Neural progenitor cell (in vitro differentiated cells): ENCODE results near the gene ADK.

ENCODE experiments used
- EZH2 ChIP-seq: fragments of 200-600 bp; sonication (generic); IDR thresholded peaks from 2 replicates; pipeline ENCODE4 v1.6.1; 2017; ENCODE audit warnings: antibody characterized with exemption, mild to moderate bottlenecking, moderate library complexity
- EZH2phosphoT487 ChIP-seq: fragments of 200-600 bp; sonication (generic); IDR thresholded peaks from 2 replicates; pipeline ENCODE4 v1.6.1; 2017; ENCODE audit warnings: antibody characterized with exemption
- TF ChIP-seq, protein P1 (sequence below): fragments of 200-600 bp; sonication (generic); IDR thresholded peaks from 2 replicates; pipeline ENCODE4 v1.5.1; 2017; ENCODE audit warnings: antibody characterized with exemption, mild to moderate bottlenecking

DNA sequence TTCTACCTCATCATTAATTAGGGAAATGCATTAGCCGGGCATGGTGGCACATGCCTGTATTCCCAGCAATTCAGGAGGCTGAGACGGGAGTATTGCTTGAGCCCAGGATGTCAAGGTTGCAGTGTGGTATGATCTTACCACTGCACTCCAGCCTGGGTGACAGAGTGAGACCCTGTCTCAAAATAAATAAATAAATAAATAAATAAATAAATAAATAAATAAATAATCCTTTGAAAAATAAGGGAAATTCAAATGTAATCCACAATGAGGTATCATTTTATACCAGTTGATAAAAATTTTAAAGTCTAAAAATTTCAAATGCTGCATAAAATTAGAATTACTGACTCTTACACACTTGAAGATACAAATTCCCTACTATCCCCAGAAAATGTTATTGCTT, 334.3 kb downstream of the ADK start:
- no peak for TF ChIP-seq EZH2
- TF ChIP-seq, protein P1, sequence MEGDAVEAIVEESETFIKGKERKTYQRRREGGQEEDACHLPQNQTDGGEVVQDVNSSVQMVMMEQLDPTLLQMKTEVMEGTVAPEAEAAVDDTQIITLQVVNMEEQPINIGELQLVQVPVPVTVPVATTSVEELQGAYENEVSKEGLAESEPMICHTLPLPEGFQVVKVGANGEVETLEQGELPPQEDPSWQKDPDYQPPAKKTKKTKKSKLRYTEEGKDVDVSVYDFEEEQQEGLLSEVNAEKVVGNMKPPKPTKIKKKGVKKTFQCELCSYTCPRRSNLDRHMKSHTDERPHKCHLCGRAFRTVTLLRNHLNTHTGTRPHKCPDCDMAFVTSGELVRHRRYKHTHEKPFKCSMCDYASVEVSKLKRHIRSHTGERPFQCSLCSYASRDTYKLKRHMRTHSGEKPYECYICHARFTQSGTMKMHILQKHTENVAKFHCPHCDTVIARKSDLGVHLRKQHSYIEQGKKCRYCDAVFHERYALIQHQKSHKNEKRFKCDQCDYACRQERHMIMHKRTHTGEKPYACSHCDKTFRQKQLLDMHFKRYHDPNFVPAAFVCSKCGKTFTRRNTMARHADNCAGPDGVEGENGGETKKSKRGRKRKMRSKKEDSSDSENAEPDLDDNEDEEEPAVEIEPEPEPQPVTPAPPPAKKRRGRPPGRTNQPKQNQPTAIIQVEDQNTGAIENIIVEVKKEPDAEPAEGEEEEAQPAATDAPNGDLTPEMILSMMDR, result no peak
- no peak for TF ChIP-seq EZH2phosphoT487
